CD14-positive monocyte (primary cell): ENCODE data around the gene GMPR. TPM values are rescaled to one million over a fixed set of nuclear protein-coding genes. Genes with fewer than 3 reads are reported as not detected.

Experiments used
- DNase-seq, 3 donors: peaks; one replicate each; pipeline ENCODE4 v3.0.0-alpha.2; 2011 to 2022
- H2AFZ ChIP-seq: 2 replicates; pipeline ENCODE4 v1.6.0; 2012; ENCODE audit warnings: mild to moderate bottlenecking, low read depth, low read length, inconsistent platforms; ENCODE audit not compliant: insufficient read depth, poor library complexity, severe bottlenecking
- H3K27ac ChIP-seq, 2 donors: 1 replicate in 1 of 2; 2 replicates in 1 of 2; pipeline ENCODE4 v1.5.1; 2012 to 2013; ENCODE audit warnings: low read length in 2 of 2, control low read depth in 1 of 2, inconsistent platforms in 1 of 2, low read depth in 1 of 2, mild to moderate bottlenecking in 1 of 2
- H3K27me3 ChIP-seq, 2 donors: one replicate each; pipeline versions ENCODE4 v1.6.0 to v1.6.1; 2011 to 2013; ENCODE audit warnings: low read length in 2 of 2; ENCODE audit not compliant: control insufficient read depth in 2 of 2, insufficient read depth in 2 of 2
- H3K36me3 ChIP-seq, 2 donors: replicated peaks in 1 of 2; 1 replicate in 1 of 2; 2 replicates in 1 of 2; pipeline versions ENCODE4 v1.5.1 to v1.6.1; 2012 to 2013; ENCODE audit warnings: low read length in 2 of 2, control low read depth in 1 of 2, inconsistent platforms in 1 of 2, mild to moderate bottlenecking in 1 of 2; ENCODE audit not compliant: insufficient read depth in 2 of 2, control insufficient read depth in 1 of 2
- H3K4me1 ChIP-seq, 2 donors: 1 replicate in 1 of 2; 2 replicates in 1 of 2; pipeline versions ENCODE4 v1.5.1 to v1.6.1; 2012 to 2013; ENCODE audit warnings: low read length in 2 of 2, control low read depth in 1 of 2, inconsistent platforms in 1 of 2, mild to moderate bottlenecking in 1 of 2, moderate library complexity in 1 of 2; ENCODE audit not compliant: insufficient read depth in 2 of 2, control insufficient read depth in 1 of 2
- H3K4me2 ChIP-seq: replicated peaks from 2 replicates; pipeline ENCODE3; 2012; ENCODE audit warnings: low read length, moderate library complexity, mild to moderate bottlenecking; ENCODE audit not compliant: poor library complexity, severe bottlenecking; ENCODE audit errors: extremely low read depth
- H3K4me3 ChIP-seq, 3 experiments: fragments of 200-600 bp in 1 of 3; sonication (generic) in 1 of 3; replicated peaks in 1 of 3; 1 replicate in 2 of 3; 2 replicates in 1 of 3; pipeline ENCODE4 v1.5.1; 2011 to 2013; ENCODE audit warnings: low read length in 3 of 3, mild to moderate bottlenecking in 3 of 3, control low read depth in 2 of 3, low read depth in 2 of 3, inconsistent platforms in 1 of 3, moderate library complexity in 1 of 3
- H3K79me2 ChIP-seq: 2 replicates; pipeline ENCODE4 v1.6.0; 2012; ENCODE audit warnings: mild to moderate bottlenecking, control low read depth, inconsistent platforms, low read length, moderate library complexity; ENCODE audit not compliant: insufficient read depth
- H3K9ac ChIP-seq: 2 replicates; pipeline ENCODE4 v1.6.0; 2017; ENCODE audit warnings: low read length, mild to moderate bottlenecking; ENCODE audit not compliant: insufficient read depth, poor library complexity, severe bottlenecking
- H3K9me3 ChIP-seq, 2 donors: replicated peaks in 1 of 2; 1 replicate in 1 of 2; 2 replicates in 1 of 2; pipeline versions ENCODE4 v1.5.1 to v1.6.1; 2012 to 2013; ENCODE audit warnings: low read length in 2 of 2, control low read depth in 1 of 2; ENCODE audit not compliant: control insufficient read depth in 1 of 2, insufficient read depth in 1 of 2
- H4K20me1 ChIP-seq: 2 replicates; pipeline ENCODE4 v1.6.0; 2012; ENCODE audit warnings: mild to moderate bottlenecking, low read length, control low read depth, moderate library complexity; ENCODE audit not compliant: insufficient read depth
- H3K27ac Mint-ChIP-seq, 7 donors: one replicate each; pipeline ENCODE4 v1.8.0; 2020; ENCODE audit warnings: mild to moderate bottlenecking in 7 of 7, mixed read lengths in 7 of 7, moderate library complexity in 6 of 7, inconsistent platforms in 2 of 7
- H3K27me3 Mint-ChIP-seq, 3 donors: one replicate each; pipeline ENCODE4 v1.8.0; 2021 to 2022; ENCODE audit warnings: low read depth in 3 of 3, mild to moderate bottlenecking in 3 of 3, mixed read lengths in 3 of 3, moderate library complexity in 3 of 3, inconsistent platforms in 1 of 3
- H3K36me3 Mint-ChIP-seq, 2 donors: one replicate each; pipeline ENCODE4 v1.8.0; 2020; ENCODE audit warnings: mixed read lengths in 2 of 2, inconsistent platforms in 1 of 2, mild to moderate bottlenecking in 1 of 2
- H3K4me1 Mint-ChIP-seq: one replicate; pipeline ENCODE4 v1.8.0; 2020; ENCODE audit warnings: mild to moderate bottlenecking, mixed read lengths
- H3K4me3 Mint-ChIP-seq, 2 donors: one replicate each; pipeline ENCODE4 v1.8.0; 2020; ENCODE audit warnings: mild to moderate bottlenecking in 2 of 2, mixed read lengths in 2 of 2, moderate library complexity in 1 of 2
- H3K9me3 Mint-ChIP-seq, 7 donors: one replicate each; pipeline ENCODE4 v1.8.0; 2020 to 2022; ENCODE audit warnings: mixed read lengths in 7 of 7, mild to moderate bottlenecking in 6 of 7, moderate library complexity in 6 of 7, inconsistent platforms in 2 of 7
- WGBS: methylation state at CpG from one replicate; pipeline ENCODE4 v1.1.5; 2013; ENCODE audit warnings: missing lambda C conversion rate; ENCODE audit not compliant: insufficient coverage; 5-methylcytosine and 5-hydroxymethylcytosine counted together
- intact Hi-C, 2 donors: fragments of 100-400 bp; cut with micrococcal nuclease; formaldehyde crosslinking; loops; one replicate each; pipeline versions ENCODE4 v1.15.0 to v1.15.1; 2023
- polyA plus RNA-seq, 3 donors: library from polyadenylated mRNA; depleted of rRNA in 1 of 3; unstranded in 2 of 3; stranded (reverse) in 1 of 3; fragments of 300-500 nt in 2 of 3; fragments of >200 nt in 1 of 3; fragmentation: Illumina TruSeq in 2 of 3; gene quantifications; 1 replicate in 2 of 3; 2 replicates in 1 of 3; pipeline ENCODE4 v1.2.3, GENCODE V29; 2012 to 2021
- TF ChIP-seq, protein P1 (sequence below): fragments of 200-600 bp; IDR thresholded peaks from one replicate; pipeline ENCODE4 v1.8.0; 2022; ENCODE audit warnings: antibody characterized with exemption, mild to moderate bottlenecking

The GMPR gene
- polyA plus RNA-seq, 3 donors, result 1.9 to 3.8 (median 3.2) TPM

GRCh38 chr6:16196260-16196983 is 42.0 kb upstream of the GMPR start:
- no peaks in the 10 kb centered on the region for H3K4me1 Mint-ChIP-seq
- H3K36me3 Mint-ChIP-seq, result no peaks in the 10 kb centered on the region
- Histone ChIP-seq H3K9ac (no peak overlapping the region), H3K27me3 (no peaks in the 10 kb centered on the region), H3K79me2 (no peaks in the 10 kb centered on the region), H2AFZ (no peak overlapping the region), H3K9me3 (no peaks in the 10 kb centered on the region), H3K27ac (no peak overlapping the region), H3K36me3 (no peaks in the 10 kb centered on the region), H3K4me3 (no peak overlapping the region), H3K4me2 (no peak overlapping the region), H4K20me1 (no peaks in the 10 kb centered on the region), H3K4me1 (no peaks in the 10 kb centered on the region)
- no peak overlapping the region for H3K27ac Mint-ChIP-seq
- 100% methylated on average over 4 of the region's 14 CpGs for WGBS
- no peak for DNase-seq
- H3K27me3 Mint-ChIP-seq, result peaks cover 1 to 4% (median 2%) of the 10 kb centered on the region in 3 donors
- no peaks in the 10 kb centered on the region for H3K9me3 Mint-ChIP-seq
- intact Hi-C loops, result no loop called here
- H3K4me3 Mint-ChIP-seq, result no peak overlapping the region
- TF ChIP-seq, protein P1, sequence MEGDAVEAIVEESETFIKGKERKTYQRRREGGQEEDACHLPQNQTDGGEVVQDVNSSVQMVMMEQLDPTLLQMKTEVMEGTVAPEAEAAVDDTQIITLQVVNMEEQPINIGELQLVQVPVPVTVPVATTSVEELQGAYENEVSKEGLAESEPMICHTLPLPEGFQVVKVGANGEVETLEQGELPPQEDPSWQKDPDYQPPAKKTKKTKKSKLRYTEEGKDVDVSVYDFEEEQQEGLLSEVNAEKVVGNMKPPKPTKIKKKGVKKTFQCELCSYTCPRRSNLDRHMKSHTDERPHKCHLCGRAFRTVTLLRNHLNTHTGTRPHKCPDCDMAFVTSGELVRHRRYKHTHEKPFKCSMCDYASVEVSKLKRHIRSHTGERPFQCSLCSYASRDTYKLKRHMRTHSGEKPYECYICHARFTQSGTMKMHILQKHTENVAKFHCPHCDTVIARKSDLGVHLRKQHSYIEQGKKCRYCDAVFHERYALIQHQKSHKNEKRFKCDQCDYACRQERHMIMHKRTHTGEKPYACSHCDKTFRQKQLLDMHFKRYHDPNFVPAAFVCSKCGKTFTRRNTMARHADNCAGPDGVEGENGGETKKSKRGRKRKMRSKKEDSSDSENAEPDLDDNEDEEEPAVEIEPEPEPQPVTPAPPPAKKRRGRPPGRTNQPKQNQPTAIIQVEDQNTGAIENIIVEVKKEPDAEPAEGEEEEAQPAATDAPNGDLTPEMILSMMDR, result no peak

DNA sequence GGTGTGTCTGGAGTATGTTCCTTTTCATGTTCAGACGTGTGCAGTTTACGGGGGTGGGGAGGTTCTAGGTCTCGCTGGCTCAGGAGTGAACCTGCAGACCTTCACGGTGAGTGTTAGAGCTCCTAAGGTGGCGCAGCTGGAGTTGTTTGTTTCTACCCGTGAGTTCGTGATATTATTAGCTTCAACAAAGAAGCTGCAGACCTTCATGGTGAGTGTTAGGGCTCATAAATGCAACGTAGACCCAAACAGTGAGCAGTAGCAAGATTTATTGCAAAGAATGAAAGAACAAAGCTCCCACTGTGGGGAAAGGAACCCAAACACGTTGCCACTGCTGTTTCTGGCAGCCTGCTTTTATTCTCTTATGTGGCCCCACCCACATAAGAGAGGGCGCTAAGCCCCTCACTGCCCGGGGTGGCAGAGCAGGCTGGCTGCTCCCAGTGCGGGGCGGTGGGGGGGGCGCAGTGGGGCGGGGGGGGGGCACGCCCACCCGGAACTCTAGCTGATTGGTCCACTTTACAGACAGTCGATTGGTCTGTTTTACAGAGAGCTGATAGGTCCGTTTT is 41.3 kb upstream of the GMPR start:
- H3K27ac Mint-ChIP-seq, result no peak overlapping the region
- no peaks in the 10 kb centered on the region for H3K9me3 Mint-ChIP-seq
- Histone ChIP-seq H3K4me3 (no peak overlapping the region), H3K9me3 (no peaks in the 10 kb centered on the region), H3K27ac (no peak overlapping the region), H4K20me1 (no peaks in the 10 kb centered on the region), H3K27me3 (no peaks in the 10 kb centered on the region), H3K79me2 (no peaks in the 10 kb centered on the region), H2AFZ (no peak overlapping the region), H3K36me3 (no peaks in the 10 kb centered on the region), H3K4me1 (no peaks in the 10 kb centered on the region), H3K9ac (no peak overlapping the region), H3K4me2 (no peak overlapping the region)
- H3K4me3 Mint-ChIP-seq, result no peak overlapping the region
- TF ChIP-seq, protein P1, result no peak
- H3K36me3 Mint-ChIP-seq, result no peaks in the 10 kb centered on the region
- 98% methylated on average over 8 of the region's 19 CpGs for WGBS
- H3K27me3 Mint-ChIP-seq, result peaks cover 1 to 4% (median 2%) of the 10 kb centered on the region in 3 donors
- no peak for DNase-seq
- H3K4me1 Mint-ChIP-seq, result no peaks in the 10 kb centered on the region
- intact Hi-C loops, result no loop called here
